GM19023 (cell line): Measurements from ENCODE around the gene C17orf75.

Experiments used
- ATAC-seq: cut with Tn5 transposase; IDR thresholded peaks from one replicate; pipeline ENCODE4 v1.9.1; 2021; ENCODE audit warnings: mild to moderate bottlenecking, moderate library complexity; ENCODE audit not compliant: unreplicated experiment

C17orf75 gene

GRCh38 chr17:32307658-32308057 lies 34.3 kb downstream of the C17orf75 start:
- ATAC-seq: no peak

- no peak for ATAC-seq
Measured at GRCh38 chr17:32305049-32305448, 36.9 kb downstream of the C17orf75 start.

GRCh38 chr17:32303781-32304288 lies 38.1 kb downstream of the C17orf75 start:
- no peak for ATAC-seq

- ATAC-seq: no peak
Measured at GRCh38 chr17:32302860-32303649, 38.9 kb downstream of the C17orf75 start.

- no peak for ATAC-seq
Measured at GRCh38 chr17:32302037-32302436, 39.9 kb downstream of the C17orf75 start.

- ATAC-seq: no peak
Measured at GRCh38 chr17:32299580-32300164, 42.3 kb downstream of the C17orf75 start.

- no peak for ATAC-seq
Measured at GRCh38 chr17:32298721-32299579, 43.0 kb downstream of the C17orf75 start.

- ATAC-seq: no peak
Measured at GRCh38 chr17:32298298-32298697, 43.7 kb downstream of the C17orf75 start.

GRCh38 chr17:32297860-32298259 lies 44.1 kb downstream of the C17orf75 start:
- no peak for ATAC-seq

GRCh38 chr17:32297424-32297823 lies 44.5 kb downstream of the C17orf75 start:
- ATAC-seq: no peak

- ATAC-seq: no peak
Measured at GRCh38 chr17:32292094-32292493, 49.9 kb downstream of the C17orf75 start.

- no peak for ATAC-seq
Measured at GRCh38 chr17:32289471-32290070, 52.4 kb downstream of the C17orf75 start.

- ATAC-seq: no peak
Measured at GRCh38 chr17:32288615-32289014, 53.4 kb downstream of the C17orf75 start.

- no peak for ATAC-seq
Measured at GRCh38 chr17:32287804-32288511, 54.0 kb downstream of the C17orf75 start.

- no peak for ATAC-seq
Measured at GRCh38 chr17:32286518-32286900, 55.5 kb downstream of the C17orf75 start.

GRCh38 chr17:32285746-32286517 lies 56.0 kb downstream of the C17orf75 start:
- ATAC-seq: no peak

GRCh38 chr17:32285306-32285705 lies 56.7 kb downstream of the C17orf75 start:
- ATAC-seq: no peak

- no peak for ATAC-seq
Measured at GRCh38 chr17:32283745-32284201, 58.2 kb downstream of the C17orf75 start.

GRCh38 chr17:32281011-32281451 lies 60.9 kb downstream of the C17orf75 start:
- ATAC-seq: no peak
